ENCODE results near the gene TRABD2B. TPM values are rescaled to one million over a fixed set of nuclear protein-coding genes. Genes with fewer than 3 reads are reported as not detected.

Gene TRABD2B
- total RNA-seq, 1 experiment from 2014 or later = not detected

DNA sequence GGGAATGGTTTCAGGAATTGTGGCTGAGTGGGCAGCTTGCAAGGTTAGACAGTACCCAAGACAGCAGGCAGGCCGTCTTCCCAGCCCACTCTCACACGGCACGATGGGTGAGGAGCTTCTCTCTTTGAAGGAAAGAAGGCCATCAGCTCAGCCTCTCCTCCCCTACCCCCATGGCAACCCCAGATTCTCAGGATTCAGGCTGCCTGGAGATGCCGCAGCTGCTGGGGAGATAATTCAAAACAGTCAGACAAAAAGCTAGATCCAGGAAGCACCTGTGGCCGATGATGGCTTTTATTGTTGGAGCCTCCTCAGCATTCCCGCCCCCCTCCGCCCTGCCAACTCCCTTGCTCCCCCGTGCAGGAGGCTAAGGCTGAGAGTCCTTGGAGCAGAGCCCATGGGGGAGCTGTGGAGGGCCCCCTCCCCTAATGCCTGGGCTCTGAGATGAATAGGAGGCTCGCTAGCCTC lies 220.5 kb downstream of the TRABD2B start:
- no peak for DNase-seq (ENCODE audit: low read depth, low spot score)
- in situ Hi-C loops (cut with HindIII; ENCODE audit: low pct_unique_long_range_greater_than_20kb, low sequenced_read_pairs) = no loop called here

DNA sequence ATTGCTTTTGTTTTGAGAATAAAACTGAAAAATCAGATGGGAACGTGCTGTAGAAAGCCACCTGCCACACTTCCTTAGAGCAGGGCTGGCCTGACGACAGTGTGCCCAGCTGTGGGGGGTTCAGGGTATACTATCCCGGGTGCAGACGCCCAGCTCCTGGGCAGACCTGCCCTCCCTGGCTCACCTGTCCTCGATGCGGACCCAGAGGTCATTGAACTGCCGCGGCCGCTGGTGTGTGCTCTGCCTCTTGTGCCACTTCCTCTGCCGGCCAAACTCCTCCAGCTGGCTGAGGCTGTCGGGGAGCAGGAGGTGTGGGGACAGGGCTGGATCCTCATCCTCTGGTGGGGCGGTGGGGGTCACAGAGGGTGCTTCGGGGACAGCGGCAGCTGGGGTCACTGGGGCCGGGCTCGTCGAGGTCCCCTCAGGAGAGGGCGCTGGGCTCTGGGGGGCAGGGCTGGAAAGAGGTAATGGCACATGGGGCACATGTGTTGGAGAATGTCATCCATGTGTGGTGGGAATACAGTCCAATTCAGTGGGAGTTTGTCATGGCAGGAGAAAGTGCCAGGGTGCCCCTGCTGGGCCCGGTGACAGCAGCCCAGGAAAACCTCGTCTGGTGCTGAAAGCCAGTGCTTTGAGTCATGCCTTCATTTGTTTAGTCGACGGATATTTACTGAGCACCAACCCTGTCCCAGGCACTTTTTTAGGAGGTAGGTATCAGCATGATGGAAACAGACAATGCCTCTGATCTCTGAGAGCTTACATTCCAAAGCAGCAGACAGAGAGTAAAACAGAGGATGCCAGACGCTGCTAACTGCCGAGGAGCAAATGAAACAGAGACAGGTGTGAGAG lies 222.0 kb downstream of the TRABD2B start:
- in situ Hi-C loops (cut with HindIII; ENCODE audit: low pct_unique_long_range_greater_than_20kb, low sequenced_read_pairs) = no loop called here
- DNase-seq (ENCODE audit: low read depth, low spot score) = no peak

DNA sequence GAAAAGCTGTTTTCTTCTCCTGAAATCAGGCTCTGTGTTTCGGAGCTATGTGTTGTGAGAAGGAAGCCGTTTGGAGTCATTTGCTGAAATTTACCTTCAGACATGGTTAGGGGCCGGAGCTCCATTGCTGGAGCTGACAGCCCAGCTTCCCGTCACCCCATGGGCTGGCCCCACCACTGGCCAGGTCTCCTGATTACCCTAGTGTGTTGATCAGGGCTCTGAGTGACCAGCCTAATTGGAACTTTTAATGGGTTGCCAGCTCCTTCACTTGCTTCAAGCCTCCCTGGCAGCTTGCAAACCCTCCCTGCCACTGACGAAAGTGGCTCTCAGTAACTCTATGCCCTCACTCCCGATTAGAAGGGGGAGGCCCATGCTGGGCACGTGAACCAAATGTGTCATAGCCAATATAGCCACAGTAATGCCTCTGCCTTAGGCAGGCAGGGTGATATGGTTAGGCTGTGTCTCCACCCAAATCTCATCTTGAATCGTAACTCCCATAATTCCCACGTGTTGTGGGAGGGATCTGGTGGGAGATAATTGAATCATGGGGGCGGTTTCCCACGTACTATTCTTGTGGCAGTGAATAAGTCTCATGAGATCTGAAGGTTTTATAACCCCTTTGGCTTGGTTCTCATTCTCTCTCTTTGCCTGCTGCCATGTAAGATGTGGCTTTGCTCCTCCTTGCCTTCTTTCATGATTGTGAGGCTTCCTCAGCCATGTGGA lies 224.1 kb downstream of the TRABD2B start:
- in situ Hi-C loops (cut with HindIII; ENCODE audit: low pct_unique_long_range_greater_than_20kb, low sequenced_read_pairs) = no loop called here

DNA sequence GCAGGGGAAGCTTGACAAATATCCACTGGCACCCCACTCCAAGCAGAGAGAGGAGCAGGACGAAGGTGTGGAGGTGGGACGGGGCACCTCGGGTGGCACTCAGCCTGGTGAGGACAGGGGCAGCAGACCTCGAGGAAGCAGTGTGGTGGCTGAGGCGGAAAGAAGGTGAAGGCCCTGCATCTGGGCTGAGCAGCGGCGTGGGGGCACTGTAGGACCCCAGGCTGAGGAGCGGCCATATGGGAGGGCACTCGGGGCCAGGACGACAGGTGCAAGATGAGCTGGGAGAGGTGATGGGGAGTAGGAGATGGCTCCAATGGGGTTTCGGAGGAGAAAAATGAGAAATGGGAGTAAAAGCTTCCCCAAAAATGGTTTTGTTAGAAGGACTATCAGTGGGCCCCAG lies 224.9 kb downstream of the TRABD2B start:
- in situ Hi-C loops (cut with HindIII; ENCODE audit: low pct_unique_long_range_greater_than_20kb, low sequenced_read_pairs) = no loop called here
- no peak for DNase-seq (ENCODE audit: low read depth, low spot score)

More for the DNA sequence above, 224.1 kb downstream of the TRABD2B start:
- peak; percentile 1 for DNase-seq (ENCODE audit: low read depth, low spot score)

DNA sequence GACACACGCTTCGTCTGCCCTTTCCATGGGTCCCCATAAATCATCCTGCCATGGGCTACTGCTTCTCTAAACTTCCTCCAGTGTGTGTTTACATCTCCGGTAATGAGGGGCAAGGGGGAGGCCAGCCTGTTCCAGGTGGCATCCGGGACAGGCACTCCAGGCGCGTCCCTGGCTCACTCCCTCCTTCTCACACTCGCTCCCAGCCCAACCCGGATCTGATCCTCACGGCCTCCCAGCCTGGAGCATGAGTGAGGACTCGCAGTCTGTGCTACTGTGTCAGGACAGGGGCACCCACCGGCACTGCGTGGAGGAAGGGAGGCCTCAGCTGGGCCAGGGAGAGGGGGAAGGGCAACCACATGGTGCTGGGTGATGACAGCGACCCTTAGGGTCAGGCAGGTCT lies 225.4 kb downstream of the TRABD2B start:
- in situ Hi-C loops (cut with HindIII; ENCODE audit: low pct_unique_long_range_greater_than_20kb, low sequenced_read_pairs) = no loop called here
- no peak for DNase-seq (ENCODE audit: low read depth, low spot score)

DNA sequence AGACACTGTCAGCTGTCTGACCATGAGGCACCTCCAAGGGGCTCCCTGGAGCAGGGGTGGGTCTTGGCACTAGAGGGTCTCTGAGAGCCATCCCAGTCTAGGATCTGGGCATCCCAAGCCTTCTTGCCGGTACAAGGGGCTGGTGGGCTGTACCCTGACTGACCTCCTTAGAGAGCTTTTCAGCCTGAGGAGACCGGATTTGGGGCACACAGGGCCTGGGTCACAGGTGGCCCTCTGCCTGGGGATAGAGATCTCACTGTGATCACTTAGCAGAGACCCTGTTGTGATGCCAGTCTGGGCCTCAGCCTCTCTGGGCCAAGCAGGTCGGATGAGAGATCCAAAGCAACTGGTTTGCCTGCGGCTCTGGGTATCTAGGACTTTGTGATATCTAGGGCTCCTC lies 227.2 kb downstream of the TRABD2B start:
- DNase-seq (ENCODE audit: low read depth, low spot score) = no peak
- in situ Hi-C loops (cut with HindIII; ENCODE audit: low pct_unique_long_range_greater_than_20kb, low sequenced_read_pairs) = no loop called here

DNA sequence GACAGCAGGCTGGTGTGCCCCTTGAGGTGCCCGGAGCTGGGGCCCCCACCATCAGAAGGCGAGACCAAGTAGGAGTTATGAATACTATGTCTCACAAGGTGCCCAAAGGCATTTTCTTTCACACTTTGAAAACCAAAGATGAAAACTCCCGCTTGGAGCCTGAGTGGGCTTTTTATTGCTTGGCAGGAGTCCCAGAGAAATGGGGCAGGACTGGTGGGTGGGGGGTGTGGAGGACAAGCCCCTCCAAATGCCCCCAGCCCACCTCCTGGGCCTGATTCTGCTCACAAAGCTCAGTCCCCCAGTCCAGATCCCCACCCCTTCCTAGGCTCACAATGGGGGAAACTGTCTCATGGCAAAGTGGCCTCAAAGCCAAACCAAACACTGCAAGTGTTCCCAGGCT lies 227.9 kb downstream of the TRABD2B start:
- in situ Hi-C loops (cut with HindIII; ENCODE audit: low pct_unique_long_range_greater_than_20kb, low sequenced_read_pairs) = no loop called here
- DNase-seq (ENCODE audit: low read depth, low spot score) = no peak

DNA sequence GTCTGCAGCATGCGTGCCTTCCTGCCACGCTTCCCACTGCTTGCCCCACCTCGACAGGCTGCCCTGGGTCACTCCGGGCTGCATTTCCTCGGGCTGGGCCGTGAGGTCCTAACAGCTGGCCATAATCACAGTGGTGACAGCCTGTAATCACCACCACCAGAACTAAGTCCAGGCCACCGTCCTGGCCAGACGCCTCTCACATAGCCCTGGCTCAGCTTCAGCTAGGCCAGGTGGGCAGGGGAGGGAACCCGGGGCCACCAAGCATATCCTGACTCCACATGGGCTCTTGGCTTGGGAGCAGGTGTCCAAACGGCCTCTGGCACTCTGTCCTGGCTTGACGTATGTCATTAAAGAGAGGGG lies 229.5 kb downstream of the TRABD2B start:
- in situ Hi-C loops (cut with HindIII; ENCODE audit: low pct_unique_long_range_greater_than_20kb, low sequenced_read_pairs) = no loop called here
- no peak for DNase-seq (ENCODE audit: low read depth, low spot score)

DNA sequence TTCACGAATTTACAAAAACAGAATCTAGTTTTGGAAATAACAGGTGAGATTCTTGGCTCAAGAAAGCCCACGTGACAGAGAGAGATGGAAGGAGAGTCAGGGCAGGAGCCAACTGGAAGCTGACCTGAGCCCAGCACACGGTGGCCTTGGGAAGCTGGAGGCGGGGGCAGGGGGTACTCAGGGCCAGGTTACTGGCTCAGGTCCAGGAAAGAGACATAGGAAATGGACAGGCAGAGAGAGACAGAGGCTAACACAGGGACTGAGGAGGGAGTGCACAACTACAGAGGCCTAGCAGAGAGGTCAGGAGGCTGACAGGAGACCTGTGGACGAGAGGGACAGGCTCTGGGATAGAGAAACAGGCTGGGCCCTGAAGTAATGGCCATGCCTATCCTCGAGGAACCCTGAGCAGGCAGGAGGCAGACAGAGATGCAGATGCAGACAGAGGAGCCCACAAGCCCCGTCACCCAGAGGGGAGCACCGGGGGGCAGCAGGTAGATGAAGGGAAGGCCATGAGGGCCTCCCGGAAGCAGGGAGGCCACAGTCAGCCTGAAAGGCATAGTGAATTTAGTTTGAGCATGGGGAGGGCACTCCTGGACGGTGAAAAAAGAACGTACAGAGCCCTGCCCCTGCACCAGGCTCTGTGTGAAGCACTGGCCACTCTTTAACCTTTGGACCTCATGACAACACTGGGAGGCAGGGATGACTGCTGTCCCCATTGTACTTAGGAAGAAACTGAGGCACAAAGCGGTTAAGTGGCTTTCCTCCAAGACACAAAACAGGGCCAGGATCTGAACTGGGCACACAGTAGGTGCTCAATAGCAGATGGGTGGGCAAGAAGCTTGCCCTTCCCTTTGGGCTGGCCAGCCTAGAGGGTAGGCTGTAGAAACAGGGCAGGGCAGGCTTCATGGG lies 230.1 kb downstream of the TRABD2B start:
- in situ Hi-C loops (cut with HindIII; ENCODE audit: low pct_unique_long_range_greater_than_20kb, low sequenced_read_pairs) = no loop called here
- DNase-seq (ENCODE audit: low read depth, low spot score) = no peak

DNA sequence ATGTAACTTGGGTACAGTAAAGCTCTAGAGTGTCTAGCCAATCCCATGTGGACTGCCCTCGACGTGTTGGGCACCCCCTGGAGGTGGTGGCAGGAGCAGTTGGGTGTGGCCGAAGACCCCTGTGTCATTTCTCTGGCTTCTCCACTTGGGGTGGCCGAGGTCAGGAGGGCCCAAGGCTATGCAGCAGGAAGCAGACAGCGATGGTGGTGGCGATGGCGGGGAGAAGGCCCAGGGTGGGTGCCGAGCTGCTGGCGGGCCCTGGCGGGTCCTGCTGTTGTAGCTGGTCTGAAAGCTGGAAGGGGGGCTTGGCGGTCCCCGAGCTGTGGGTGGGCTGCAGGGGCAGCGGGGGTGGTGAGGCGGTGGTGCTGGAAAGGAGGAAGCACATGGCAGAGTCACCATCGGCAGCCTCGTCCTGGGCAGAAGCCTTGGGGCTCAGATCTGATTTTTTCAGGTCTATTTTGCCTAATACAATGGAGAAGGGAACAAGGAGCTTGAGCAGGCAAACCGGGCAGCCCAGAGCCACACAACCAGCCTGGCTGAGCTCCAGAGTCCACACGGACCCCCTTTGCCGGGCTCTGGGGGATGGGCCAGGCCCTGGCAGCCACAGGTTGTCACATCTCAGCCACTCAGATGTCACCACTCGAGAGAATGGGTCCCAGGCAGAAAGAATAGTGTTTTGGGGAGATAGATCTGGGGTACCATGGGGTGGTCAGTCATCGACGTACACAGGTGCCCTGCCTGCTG lies 231.3 kb downstream of the TRABD2B start:
- DNase-seq (ENCODE audit: low read depth, low spot score) = no peak
- in situ Hi-C loops (cut with HindIII; ENCODE audit: low pct_unique_long_range_greater_than_20kb, low sequenced_read_pairs) = no loop called here

DNA sequence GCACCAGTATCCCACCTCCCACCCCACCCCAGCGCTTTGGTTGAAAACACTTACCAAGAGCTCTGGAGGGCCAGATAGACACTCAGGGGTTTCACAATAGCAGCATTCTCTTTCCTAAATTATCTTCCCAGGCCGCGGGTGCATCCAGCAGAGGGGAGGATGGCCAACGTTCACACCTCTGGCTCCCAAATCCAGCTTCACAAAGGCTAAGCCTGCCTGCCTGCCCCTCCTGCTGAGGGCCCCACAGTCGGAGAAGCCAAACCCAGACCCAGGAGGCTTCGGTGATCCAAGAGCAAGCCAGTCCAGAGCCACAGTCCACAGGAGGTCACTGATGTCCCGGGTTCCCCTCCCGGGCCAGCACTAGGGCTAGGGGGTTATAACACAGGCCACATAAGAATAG lies 231.9 kb downstream of the TRABD2B start:
- in situ Hi-C loops (cut with HindIII; ENCODE audit: low pct_unique_long_range_greater_than_20kb, low sequenced_read_pairs) = no loop called here
- no peak for DNase-seq (ENCODE audit: low read depth, low spot score)

DNA sequence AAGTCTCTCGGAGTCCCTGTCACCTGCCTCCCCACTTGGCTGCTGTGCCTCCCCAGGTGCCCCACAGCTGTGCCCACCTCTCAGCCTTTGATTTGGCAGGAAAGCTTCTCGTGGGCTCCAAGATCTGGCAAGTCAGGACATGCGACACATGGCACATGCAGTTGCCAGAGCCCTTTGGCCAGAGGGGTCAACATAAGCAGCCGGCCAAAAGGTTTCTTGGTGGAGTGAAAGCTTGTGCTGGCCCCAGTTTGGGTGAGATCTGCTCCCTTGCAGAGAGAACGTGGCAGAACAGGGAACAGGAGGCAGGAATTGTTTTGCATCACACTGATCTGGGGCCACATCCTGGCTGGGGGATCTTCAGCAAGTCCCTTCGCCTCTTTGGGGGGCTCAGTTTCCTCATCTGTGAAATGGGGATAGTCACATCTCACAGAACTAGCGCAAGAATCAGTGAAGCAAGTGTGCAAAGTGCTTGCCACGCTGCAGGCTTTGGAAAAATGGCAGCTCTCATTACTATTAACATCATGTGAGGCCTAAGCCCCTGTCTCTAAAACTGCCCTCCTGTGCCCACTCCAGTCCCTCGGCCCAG lies 232.6 kb downstream of the TRABD2B start:
- no peak for DNase-seq (ENCODE audit: low read depth, low spot score)
- in situ Hi-C loops (cut with HindIII; ENCODE audit: low pct_unique_long_range_greater_than_20kb, low sequenced_read_pairs) = no loop called here

DNA sequence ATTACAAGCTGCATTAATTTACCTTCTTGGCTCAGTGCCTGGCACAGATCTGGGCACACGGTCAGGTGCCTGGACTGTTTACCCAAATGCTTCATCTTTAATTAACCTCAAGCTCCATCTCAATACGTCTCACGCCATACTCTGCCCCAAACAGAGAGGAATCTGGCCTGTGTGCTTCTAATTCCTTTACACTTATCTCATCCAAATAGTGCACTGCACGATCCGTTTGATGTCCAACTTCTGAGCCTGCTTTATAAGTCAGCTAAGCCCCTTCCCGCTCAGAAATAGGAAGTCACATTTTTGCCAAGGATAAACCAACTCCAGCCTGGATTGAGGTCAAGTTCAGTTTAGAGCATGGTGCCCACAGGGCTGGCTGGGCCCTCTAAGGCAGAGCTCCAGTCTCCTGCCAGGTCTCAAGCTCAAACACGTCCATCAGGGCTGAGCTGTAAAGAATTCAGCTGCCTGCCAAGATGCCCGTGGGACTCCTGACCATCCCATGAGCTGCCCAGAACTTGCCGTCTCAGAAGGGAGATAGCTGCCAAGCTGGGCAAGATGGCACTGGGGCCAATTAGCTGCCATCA lies 233.5 kb downstream of the TRABD2B start:
- in situ Hi-C loops (cut with HindIII; ENCODE audit: low pct_unique_long_range_greater_than_20kb, low sequenced_read_pairs) = no loop called here
- no peak for DNase-seq (ENCODE audit: low read depth, low spot score)

DNA sequence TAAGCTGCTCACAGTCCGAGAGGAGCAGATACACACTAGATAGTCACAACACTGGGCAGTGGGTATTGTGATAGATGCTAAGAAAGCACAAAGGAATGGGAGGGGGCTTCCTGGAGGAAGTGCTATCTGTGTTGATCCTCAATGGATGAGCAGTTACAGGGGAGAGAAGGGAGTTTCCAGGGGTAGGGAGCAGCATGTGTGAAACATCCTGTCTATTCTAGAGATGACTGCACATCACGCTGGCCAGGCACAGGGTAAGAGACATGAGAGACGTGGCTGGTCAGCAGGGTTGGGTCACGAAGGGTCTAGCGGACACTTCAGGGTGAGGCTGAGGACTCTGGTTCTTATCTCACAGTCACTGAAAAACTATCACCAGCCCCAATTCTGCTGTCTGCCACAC lies 235.2 kb downstream of the TRABD2B start:
- DNase-seq (ENCODE audit: low read depth, low spot score) = no peak
- in situ Hi-C loops (cut with HindIII; ENCODE audit: low pct_unique_long_range_greater_than_20kb, low sequenced_read_pairs) = no loop called here

DNA sequence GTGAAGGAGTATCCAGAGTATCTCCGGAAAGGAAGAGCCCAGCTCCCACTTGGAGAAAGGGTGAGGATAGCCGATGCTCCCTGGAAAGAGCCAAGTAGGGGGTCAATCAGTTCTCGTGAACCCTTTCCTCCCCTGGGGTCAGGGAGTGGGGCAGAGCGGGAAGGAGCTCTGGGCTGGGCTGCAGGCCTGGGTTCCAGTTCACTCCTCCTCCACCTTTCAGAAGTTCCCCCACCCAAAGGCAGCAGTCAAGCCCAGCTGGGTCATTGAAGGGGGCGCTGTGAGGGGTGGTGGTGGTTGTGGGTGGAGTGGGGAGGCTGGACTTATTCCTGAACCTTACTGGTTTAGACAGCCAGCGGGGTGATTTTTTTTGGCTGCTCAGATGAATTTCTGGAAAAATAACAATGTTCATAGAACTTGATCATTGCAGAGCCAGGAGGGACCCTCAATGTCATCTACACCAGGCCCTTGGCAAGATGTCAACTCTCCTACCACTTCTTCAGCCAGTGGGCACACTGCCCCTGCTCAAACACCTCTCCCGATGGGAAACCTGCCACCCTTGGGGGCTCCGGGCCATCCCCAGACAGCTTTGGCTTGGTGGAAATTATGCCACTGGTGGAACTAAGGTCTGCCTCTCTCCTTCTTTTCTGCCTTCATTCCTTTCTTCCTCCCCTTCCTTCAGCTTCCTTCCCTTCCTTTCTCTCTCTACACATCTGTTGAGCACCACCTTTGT lies 235.8 kb downstream of the TRABD2B start:
- no peak for DNase-seq (ENCODE audit: low read depth, low spot score)
- in situ Hi-C loops (cut with HindIII; ENCODE audit: low pct_unique_long_range_greater_than_20kb, low sequenced_read_pairs) = no loop called here

DNA sequence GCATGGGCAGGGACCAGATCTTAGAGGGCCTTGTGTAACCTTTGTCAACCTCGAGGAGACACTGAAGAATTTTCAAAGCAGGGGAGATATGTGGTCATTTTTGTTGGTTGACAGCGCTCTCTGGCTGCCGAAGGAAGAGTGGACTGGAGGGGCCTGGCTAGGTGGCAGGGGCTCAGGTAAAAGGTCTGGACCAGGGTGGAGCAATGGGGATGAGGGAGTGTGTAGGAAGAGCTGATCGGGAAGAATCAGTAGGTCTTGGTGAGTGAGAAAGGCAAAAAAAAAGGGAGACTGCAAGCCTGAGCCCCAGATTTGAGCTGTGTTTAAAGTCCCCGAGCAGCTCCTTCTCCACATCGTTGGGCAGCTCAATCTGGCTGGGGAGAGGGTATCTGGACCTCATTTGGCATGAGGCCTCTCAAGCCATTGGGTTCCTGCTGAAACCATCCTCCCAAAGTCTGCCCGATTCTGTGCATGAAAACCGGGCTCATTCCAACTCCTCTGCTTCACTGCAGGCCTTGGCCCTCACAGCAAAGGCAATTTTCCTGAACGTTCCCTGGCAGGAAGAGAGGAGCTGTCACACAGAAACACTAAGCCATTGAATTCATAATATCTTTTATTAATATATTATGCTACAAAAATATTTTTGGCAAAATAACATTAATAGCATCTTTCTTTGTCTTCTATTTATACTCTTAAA lies 237.1 kb downstream of the TRABD2B start:
- in situ Hi-C loops (cut with HindIII; ENCODE audit: low pct_unique_long_range_greater_than_20kb, low sequenced_read_pairs) = no loop called here

More for the DNA sequence above, 237.1 kb downstream of the TRABD2B start:
- no peak for DNase-seq (ENCODE audit: low read depth, low spot score)

Data from SK-MEL-5 (cell line).